ENCODE results near the gene STK32C. TPM values are rescaled to one million over a fixed set of nuclear protein-coding genes. Genes with fewer than 3 reads are reported as not detected.
"Not testable (repeated sequence)": the region's sequence is repeated elsewhere in the genome, so short reads cannot be mapped to it uniquely, and the experiment has no call there.

STK32C gene
- total RNA-seq, 1 donor from 2014 or later: 6.1 TPM

- no peak for DNase-seq
Measured at GRCh38 chr10:132227851-132228390, 79.8 kb downstream of the STK32C start.

GRCh38 chr10:132226586-132227405 is 81.0 kb downstream of the STK32C start:
- no peak for DNase-seq

GRCh38 chr10:132225849-132226205 is 81.9 kb downstream of the STK32C start:
- no peak for DNase-seq

- no peak for DNase-seq
Measured at GRCh38 chr10:132225073-132225848, 82.5 kb downstream of the STK32C start.

GRCh38 chr10:132224343-132225072 is 83.2 kb downstream of the STK32C start:
- no peak for DNase-seq

GRCh38 chr10:132223611-132224342 is 84.0 kb downstream of the STK32C start:
- no peak for DNase-seq

- peak; percentile 89 for DNase-seq
Measured at GRCh38 chr10:132223156-132223590, 84.6 kb downstream of the STK32C start.

GRCh38 chr10:132222726-132223125 is 85.0 kb downstream of the STK32C start:
- no peak for DNase-seq

GRCh38 chr10:132220996-132221395 is 86.8 kb downstream of the STK32C start:
- DNase-seq: not testable (repeated sequence)

GRCh38 chr10:132220061-132220460 is 87.7 kb downstream of the STK32C start:
- DNase-seq: no peak

- no peak for DNase-seq
Measured at GRCh38 chr10:132219486-132219885, 88.3 kb downstream of the STK32C start.

- DNase-seq: not testable (repeated sequence)
Measured at GRCh38 chr10:132216441-132216840, 91.3 kb downstream of the STK32C start.

- no peak for DNase-seq
Measured at GRCh38 chr10:132213917-132214316, 93.8 kb downstream of the STK32C start.

- no peak for DNase-seq
Measured at GRCh38 chr10:132212816-132213215, 94.9 kb downstream of the STK32C start.

GRCh38 chr10:132211246-132211645 is 96.5 kb downstream of the STK32C start:
- no peak for DNase-seq

- no peak for DNase-seq
Measured at GRCh38 chr10:132210766-132211165, 97.0 kb downstream of the STK32C start.

GRCh38 chr10:132209978-132210530 is 97.7 kb downstream of the STK32C start:
- no peak for DNase-seq

GRCh38 chr10:132209130-132209529 is 98.6 kb downstream of the STK32C start:
- DNase-seq: no peak

- no peak for DNase-seq
Measured at GRCh38 chr10:132208462-132209050, 99.2 kb downstream of the STK32C start.

GRCh38 chr10:132207536-132208461 is 100.0 kb downstream of the STK32C start:
- DNase-seq: no peak

All from dermis blood vessel endothelial cell (primary cell).